Hindlimb muscle (tissue), 1 donor: ENCODE measurements around the gene PRKN. TPM values are rescaled to one million over a fixed set of nuclear protein-coding genes. Genes with fewer than 3 reads are reported as not detected.
A peak's percentile ranks its signal among the peaks of the same experiment; 100 is the strongest.
"Not testable (repeated sequence)": the region's sequence is repeated elsewhere in the genome, so short reads cannot be mapped to it uniquely, and the experiment has no call there.

ENCODE experiments used
- DNase-seq: peaks from one replicate; pipeline ENCODE4 v3.0.0-alpha.2; 2013
- polyA plus RNA-seq: library from polyadenylated mRNA; unstranded; fragments of 120-200 nt; gene quantifications from one replicate; pipeline ENCODE4 v1.2.1, GENCODE V29; 2013; ENCODE audit not compliant: insufficient read length

Gene PRKN
- polyA plus RNA-seq, 1 donor, result 4.5 TPM

DNA sequence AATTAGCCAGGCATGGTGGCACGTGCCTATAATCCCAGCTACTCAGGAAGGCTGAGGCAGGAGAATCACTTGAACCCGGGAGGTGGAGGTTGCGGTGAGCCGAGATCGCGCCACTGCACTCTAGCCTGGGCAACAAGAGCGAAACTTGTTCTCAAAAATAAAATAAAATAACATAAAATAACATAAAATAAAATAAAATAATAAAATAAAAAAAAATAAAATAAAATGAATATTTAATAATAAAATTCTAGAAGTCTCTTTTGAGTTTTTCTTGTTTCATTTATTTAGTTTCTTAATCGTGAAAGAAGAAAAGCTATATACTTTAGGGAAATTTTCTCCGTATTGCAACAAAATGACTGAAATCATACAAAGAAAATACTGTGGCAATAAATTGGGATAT, 841.0 kb downstream of the PRKN start:
- not testable (repeated sequence) for DNase-seq

DNA sequence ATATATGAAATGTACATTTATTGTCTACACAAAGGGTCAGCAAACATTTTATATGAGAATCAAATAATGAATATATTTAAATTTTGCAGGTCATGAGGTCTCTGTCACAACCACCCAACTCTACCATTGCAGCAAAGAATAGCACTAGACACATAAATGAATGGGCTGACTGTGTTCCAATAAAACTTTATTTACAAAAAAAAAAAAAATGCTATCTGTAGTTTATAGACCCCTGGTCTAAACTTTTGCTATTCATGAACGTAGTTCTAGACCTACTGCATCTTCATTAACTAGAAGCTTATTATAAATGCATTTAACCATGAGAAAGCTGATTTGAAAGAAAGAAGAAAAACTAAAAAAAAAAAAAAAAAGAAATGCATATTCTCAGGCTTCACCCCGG, 842.8 kb downstream of the PRKN start:
- DNase-seq, result no peak

DNA sequence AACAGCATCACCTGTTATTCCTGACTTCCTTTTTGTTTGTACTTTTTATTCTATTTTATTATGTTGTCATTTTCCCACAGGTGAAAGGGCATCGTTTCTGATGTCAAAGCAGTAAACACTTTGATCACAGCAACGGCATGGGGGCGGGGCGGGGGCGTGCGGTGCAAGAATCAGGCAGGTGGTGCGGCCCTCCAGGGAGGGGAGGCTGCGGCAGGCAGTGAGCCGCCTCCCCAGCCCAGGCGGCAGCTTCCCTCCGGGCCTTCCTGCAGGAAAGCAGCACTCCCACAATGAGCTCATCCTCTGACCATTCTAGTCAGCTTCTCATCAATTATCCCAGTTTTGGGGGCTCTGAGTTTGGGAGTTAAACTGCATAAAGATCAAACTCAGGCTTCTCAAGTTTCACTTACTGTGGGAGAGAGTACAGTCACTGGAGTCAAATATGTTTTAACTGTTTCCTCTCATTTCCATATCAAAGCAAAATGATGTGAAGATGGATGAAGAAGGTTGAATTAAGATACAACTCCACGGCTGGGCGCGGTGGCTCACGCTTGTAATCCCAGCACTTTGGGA, 845.3 kb downstream of the PRKN start:
- DNase-seq, result no peak

DNA sequence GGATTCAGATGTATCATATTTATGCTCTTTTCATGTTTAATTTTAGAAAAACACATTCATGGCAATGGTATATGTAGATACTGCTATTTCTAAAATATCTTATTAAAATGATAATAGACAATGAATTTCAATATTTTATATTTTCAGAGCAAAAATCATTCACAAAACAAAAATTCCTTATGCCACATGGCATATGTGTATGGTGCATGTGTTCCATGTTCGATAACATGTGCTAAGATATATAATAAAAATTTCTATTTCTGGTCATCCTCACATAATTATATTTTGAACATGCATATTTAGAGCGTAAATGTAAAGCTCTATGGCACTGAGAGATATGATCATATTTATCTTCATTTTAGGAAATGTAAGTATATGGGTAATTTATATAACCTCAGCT, 847.5 kb downstream of the PRKN start:
- DNase-seq, result no peak

DNA sequence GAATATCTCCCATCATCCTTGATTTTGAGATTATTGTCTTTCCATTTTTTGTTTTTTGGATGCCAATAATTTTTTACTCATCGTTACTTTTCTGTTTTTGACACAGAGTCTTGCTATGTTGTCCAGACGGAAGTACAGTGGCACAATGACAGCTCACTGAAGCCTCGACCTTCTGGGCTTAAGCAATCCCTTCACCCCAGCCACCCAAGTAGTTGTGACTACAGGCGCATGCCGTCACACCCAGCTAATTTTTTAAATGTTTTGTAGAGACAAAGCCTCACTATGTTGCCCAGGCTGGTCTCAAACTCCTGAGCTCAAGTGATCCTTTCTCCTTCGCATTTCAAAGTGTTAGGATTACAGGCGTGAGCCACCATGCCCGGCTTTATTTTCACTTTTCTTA, 851.3 kb downstream of the PRKN start:
- DNase-seq, result no peak

DNA sequence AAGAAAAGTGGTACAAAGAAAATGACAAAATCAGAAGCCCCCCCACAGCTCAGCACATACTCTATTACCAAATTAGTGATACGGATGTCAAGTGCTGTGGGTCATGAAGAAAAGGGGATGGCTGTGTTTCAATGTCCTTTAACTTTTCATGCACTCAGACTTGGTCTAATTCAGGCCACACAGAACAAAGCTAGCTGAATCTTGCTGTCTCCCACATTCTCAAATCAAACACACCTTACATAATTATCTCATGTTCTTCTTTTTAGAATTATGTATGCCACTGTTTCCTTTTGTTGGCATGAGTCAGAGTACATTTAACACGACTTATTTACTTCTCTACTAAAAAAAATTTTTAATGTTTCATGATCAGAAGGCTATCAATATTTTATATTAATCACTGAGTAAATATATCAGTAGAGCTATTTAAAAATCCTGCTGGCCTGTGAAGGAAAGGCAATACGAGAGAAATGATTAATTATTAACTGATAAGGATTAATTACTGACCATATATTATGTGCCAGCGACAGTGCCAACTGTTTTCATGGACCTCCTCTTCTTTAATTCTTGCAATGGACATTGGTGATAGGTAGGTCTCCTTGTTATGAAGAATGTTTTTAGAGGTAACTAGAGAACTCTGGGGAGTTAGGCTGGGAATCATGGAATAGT, 857.2 kb downstream of the PRKN start:
- DNase-seq, result no peak

DNA sequence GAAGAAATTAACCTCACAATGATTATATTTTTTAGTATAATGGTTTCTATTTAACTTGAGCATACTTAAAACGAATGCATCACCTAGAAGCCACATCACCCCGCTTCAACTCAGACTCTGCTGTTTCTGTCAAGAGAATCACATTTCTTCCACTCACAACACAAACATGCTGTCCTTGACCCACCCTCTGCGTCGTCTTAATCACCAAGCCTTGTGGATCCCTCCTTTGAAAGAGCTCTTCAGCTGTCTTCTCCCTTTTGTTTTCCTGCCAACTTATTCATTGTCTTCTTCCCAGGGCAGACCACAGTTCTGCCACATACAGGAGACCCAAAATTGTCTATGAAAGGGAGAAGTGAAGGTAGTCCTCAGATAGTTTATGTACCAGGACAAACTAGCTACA, 858.1 kb downstream of the PRKN start:
- DNase-seq, result no peak

DNA sequence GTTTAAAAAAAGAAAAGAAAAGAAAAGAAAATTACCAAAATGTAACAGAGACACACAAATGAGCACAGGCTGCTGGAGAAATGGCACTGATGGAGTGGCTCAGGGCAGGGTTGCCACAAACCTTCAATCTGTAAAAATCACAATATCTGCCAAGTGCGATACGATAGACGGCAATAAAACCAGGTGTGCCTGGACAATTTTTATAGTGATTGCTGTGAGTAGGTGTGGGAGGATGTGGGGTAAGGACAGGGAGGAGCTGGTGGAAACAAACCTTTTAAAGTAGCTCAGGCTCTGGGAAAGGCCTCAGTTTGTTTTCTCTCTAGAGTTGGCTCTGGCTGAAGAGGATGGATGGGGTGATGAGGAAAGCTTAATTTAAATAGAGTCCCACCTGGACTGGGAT, 861.0 kb downstream of the PRKN start:
- no peak for DNase-seq

DNA sequence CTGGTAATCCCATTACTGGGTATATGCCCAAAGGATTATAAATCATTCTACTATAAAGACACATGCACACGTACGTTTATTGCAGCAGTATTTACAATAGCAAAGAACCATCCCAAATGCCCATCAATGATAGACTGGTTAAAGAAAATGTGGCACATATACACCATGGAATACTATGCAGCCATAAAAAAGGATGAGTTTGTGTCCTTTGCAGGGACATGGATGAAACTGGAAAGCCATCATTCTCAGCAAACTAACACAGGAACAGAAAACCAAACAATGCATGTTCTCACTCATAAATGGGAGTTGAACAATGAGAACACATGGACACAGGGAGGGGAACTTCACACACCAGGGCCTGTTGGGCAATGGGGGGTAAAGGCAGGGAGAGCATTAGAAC, 866.5 kb downstream of the PRKN start:
- DNase-seq, result not testable (repeated sequence)

DNA sequence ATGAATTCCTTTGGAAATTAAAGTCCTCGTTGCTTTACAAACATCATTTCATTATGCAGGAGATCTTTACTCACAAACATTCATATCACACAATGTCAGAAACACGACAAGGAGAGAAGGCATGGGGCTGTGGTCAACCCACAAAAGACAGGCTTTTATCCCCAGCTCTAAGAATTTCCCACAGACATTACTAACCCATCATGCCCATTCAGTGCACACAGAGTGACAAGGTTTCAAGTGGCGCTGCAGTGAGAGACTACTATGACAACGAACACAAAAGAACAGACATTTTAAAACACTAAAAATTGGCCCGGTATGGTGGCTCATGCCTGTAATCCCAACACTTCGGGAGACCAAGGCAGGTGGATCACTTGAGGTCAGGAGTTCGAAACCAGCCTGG, 873.9 kb downstream of the PRKN start:
- DNase-seq, result no peak

DNA sequence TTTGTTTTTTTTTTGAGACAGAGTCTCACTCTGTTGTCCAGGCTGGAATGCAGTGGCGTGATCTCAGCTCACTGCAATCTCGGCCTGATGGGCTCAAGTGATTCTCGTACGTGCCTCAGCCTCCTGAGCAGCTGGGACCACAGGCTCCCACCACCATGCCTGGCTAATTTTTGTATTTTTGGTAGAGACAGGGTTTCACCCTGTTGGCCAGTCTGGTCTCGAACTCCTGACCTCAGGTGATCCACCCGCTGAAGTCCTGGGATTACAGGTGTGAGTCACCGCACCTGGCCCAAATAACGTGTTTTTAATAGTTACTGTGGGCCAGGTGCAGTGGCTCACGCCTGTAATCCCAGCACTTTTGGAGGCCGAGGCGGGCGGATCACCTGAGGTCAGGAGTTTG, 876.1 kb downstream of the PRKN start:
- not testable (repeated sequence) for DNase-seq

DNA sequence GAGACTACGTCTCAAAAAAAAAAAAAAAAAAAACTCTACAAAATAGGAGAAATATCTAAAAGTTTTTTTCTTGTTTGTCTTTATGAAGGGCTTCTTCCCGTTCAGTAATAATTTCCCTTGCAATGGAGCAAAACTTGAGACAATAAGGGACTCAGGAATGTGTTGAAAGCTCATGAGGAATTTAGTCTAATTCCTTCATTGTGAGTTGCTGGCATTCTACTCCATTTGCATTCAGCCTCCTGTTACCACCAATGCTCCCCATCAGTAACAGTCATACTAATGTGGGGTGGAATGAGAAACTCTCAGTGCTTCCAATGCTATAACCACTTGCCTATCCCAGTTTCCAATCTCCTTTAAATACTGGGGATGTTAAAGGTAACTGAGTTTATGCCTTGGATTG, 877.0 kb downstream of the PRKN start:
- no peak for DNase-seq

DNA sequence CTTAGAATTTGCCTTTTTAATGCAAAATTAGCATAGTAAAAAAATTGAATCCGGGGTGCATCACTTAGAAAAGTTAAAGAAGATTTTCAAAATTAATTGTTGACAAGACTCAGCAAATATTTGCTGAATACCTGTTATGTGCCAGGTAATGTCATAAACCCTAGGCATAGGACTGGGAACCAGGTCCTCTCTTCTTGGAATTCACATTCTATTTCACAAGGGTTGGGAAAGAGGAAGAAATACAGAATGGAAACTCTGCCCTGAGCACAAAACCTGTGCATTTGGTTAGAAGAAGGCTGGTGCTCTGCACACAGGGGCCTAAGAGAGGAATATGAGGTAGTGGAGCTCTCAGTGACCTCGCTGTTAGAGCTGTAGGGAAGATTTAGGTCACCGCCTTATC, 879.9 kb downstream of the PRKN start:
- DNase-seq, result no peak

DNA sequence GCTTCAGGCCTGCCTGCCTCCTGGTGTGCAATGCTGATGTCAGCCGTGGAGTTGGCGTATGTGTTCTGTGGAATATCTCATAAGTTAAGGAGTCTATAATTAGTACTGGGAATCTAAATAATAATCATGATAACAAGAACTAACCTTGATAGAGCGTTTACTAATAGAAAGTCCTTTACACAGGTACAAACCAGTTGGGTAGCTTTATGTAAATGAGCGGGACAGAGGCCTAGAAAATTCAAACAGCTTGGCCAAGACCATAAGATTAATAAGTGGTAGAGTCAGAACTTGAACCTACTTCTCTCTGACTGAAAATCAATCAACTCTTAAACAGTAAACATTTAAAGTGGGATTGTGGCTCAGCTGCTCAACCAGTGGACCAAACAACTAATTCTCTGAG, 882.8 kb downstream of the PRKN start:
- no peak for DNase-seq

DNA sequence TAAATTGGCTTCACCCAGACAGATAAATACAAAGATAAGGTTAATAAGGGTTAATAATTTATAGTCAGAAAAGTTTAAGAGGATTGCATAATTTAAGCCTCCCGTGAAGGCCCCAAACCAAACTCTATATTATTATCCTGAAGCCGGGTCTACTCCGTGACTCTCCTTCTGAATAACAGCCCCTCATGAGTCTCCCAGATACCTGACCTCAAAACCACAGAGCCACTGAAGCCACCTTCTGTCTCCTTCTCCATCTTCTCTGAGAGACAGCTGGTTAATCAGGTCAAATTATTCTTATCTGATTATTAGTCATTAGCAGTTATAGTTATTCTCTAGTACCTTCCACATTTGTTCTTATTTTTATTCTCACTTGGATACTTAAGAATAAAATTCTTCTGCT, 884.5 kb downstream of the PRKN start:
- no peak for DNase-seq

DNA sequence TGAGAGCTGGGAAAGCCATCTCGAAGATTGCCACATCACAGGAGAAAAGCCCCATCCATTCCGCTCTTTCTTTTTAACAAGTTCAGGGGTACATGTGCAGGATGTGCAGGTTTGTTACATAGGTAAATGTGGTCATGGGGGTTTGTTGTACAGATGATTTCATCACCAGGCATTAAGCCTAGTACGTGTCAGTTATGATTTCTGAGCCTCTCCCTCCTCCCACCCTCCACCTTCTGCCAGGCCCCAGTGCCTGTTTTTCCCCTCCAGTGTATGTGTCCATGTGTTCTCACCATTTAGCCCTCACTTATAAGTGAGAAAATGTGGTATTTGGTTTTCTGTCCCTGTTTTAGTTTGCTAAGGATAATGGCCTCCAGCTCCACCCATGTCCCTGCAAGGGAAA, 887.2 kb downstream of the PRKN start:
- DNase-seq, result no peak

DNA sequence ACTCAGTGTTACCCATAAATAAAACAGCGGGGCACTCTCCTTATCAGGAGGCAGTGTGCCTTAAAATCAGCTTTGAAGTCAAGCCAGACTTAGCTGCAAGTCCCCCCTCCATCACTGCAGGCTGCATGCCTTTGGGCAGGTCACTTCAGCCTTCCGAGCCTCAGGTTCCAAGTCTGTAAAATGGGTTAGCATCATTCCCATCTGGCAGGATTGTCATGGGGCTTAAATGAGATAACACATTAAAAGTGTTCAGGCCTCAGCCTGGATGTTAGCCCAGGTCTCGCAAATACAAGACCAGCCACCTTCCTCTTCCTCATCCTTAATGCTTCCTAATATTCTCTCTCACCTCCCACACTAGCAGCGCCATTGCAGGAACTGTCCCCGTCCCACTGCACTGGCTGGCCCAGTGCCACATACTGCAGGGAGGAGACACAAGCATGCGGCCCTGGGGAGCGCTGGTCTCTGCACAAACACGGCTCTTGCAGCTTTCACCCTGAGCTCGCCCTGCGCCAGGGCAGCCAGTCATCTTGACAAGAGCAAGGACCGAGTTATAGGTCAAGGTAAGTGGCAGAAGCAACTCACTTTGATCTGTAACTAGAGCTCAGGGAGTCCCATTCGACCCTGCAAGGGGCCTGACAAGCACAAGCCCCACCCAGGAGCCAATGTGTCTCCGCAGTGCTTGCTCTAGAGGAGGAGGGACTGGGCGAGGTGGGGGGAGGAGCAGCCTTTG, 889.1 kb downstream of the PRKN start:
- no peak for DNase-seq

DNA sequence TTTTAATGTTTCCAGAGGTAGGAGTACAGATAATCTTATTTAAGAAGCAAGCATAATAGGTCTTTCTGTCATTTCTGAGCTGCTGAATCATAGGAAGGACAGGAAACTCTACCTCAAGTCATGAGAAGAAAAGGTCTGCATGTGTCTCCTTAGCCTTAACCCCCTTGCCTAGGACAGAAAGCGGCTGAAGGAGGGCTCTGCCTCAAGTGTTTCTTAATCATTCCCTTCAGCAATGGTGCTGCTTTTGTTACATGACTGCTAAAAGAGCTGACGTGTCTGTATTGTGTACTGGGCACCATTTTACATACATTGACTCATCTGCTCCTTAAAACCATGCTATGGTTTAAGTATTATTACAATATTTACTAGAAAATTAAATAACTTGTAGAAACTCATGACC, 889.7 kb downstream of the PRKN start:
- DNase-seq, result no peak

DNA sequence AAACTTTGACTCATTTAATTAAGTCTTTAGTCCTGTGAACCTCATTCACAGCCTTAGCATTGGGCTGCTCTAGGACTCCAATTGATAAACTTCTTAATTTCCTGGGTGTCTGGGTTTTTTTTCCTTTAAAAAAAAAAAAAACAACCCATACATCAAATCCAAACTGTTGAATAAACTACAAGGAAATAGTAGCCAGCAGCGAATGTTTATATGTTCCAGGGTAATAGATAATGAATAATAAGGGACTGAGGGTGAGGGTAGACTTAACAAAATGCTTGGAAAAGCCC, 890.2 kb downstream of the PRKN start:
- no peak for DNase-seq

DNA sequence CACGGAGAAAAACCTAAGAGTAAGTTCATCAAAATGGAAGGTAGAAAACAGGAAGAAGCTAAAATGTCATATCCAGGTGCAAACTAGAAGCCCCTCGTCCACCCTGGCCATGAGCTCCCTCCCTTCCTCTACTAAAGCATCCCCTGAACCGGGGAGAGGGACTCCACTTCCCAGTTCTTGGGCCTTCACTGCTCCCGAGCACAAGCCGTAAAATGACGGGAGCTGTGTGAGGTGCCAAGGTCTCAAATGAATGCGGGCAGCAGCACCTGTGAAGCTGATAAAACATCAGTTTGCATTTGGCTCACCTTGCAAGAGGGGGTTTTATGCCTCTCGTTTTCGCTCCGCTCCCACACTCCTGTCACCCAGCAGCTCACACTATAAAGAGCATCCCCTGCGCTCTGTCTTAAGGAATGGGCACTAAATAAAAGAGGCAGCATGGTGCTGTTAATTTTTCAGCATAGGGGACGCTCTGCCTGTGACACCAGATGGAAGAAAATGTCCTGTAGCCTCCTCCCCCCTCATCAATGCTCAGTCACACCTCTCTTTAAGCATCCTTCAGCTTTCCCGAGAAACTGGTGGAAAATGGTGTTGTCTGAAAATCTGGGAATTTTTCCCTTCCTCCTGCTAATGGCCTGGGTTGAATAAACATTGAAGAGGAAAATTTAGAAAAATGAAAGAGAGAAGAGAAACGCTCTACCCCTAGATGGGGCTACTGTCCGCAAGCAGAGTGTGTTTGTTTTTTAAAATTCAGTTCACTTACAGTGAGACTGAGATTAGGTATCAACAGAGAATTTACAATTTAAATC, 890.7 kb downstream of the PRKN start:
- DNase-seq, result peak; percentile 26

DNA sequence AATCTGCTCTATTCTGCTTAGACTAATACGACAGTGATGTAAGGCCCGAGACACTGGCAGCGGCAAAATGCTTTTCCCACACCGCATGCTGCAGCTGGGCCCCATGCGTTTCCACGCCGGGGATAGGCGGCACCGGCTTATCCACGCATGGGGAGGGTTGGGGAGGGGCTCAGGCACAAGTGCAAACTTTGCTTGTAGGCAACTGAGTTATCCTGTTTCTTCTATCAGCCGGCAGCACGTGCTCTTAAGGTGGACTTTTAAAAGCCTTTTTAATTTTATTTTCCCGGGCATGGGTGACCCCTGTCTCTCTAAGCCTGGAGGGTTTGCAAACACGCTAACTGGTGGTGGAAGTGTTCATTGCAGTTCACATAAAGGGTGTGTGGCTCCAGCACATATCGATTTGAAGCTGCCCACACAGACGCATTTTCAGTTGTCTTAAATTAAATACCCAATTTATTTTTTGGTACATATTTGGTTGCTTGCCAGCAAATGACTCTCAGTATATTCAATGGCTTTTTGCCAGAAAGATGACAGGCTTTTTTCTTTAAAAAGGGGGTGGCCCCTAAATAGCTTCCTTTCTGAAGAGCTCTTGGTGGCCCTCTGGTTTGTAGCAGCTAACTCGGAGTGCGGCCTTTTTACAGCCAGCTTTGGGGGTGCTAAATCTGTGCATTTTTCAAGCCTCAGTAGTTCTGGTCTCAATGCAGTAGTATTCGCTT, 891.9 kb downstream of the PRKN start:
- DNase-seq, result peak; percentile 22

DNA sequence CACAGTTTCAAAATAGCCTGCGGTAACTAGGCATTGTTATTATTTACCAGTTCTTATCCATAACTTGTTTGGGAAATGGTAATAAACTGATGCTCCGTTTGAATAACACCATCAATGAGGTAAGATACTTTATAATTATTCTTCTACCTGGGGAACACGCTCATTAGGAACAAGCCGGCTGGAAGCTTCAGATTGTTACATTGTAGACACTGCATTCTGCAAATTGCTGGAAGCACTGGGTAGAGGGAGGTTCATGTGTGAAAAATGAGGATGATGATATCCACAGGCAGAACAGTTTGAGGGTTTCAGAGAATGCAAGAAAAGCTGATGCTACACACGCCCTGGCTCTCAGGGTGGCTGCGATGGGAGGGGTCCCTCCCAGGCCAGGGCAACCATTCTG, 893.1 kb downstream of the PRKN start:
- no peak for DNase-seq
